H9 (cell line): ENCODE data around the gene ZNF668. TPM values are rescaled to one million over a fixed set of nuclear protein-coding genes. Genes with fewer than 3 reads are reported as not detected.

Source experiments
- DNase-seq: peaks from one replicate; pipeline ENCODE4 v3.0.0-alpha.2; 2017
- H2AFZ ChIP-seq: one replicate; pipeline ENCODE4 v1.6.1; 2013; ENCODE audit warnings: mild to moderate bottlenecking, low read length, control low read depth, moderate library complexity
- H2AK5ac ChIP-seq: 2 replicates; pipeline ENCODE4 v1.6.1; 2013; ENCODE audit warnings: low read length, control low read depth, mixed read lengths; ENCODE audit not compliant: insufficient read length
- H2BK120ac ChIP-seq: one replicate; pipeline ENCODE4 v1.6.1; 2013; ENCODE audit warnings: low read depth, mild to moderate bottlenecking, low read length, control low read depth, inconsistent platforms; ENCODE audit not compliant: poor library complexity, severe bottlenecking
- H2BK12ac ChIP-seq: 2 replicates; pipeline ENCODE4 v1.6.1; 2013; ENCODE audit warnings: low read length, control low read depth, mixed read lengths, low read depth; ENCODE audit not compliant: insufficient read length
- H2BK15ac ChIP-seq: 2 replicates; pipeline ENCODE4 v1.6.1; 2013; ENCODE audit warnings: low read depth, low read length, control low read depth
- H2BK20ac ChIP-seq: one replicate; pipeline ENCODE4 v1.6.1; 2013; ENCODE audit warnings: low read depth, mild to moderate bottlenecking, low read length, control low read depth, inconsistent platforms; ENCODE audit not compliant: poor library complexity, severe bottlenecking
- H2BK5ac ChIP-seq: 2 replicates; pipeline ENCODE4 v1.6.1; 2013; ENCODE audit warnings: low read length, control low read depth, mixed read lengths; ENCODE audit not compliant: insufficient read length
- H3K14ac ChIP-seq: 2 replicates; pipeline ENCODE4 v1.6.1; 2013; ENCODE audit warnings: low read length, control low read depth; ENCODE audit not compliant: insufficient read depth
- H3K18ac ChIP-seq: 2 replicates; pipeline ENCODE4 v1.6.1; 2013; ENCODE audit warnings: low read depth, mild to moderate bottlenecking, mixed read lengths, low read length, control low read depth; ENCODE audit not compliant: insufficient read length
- H3K23ac ChIP-seq: 2 replicates; pipeline ENCODE4 v1.6.1; 2013; ENCODE audit warnings: low read length, control low read depth, mixed read lengths, low read depth; ENCODE audit not compliant: insufficient read length
- H3K23me2 ChIP-seq: 2 replicates; pipeline ENCODE4 v1.6.1; 2013; ENCODE audit warnings: low read depth, mild to moderate bottlenecking, mixed read lengths, low read length, control low read depth; ENCODE audit not compliant: insufficient read length, poor library complexity, severe bottlenecking
- H3K27ac ChIP-seq: 2 replicates; pipeline ENCODE4 v1.5.1; 2013; ENCODE audit warnings: low read length, control low read depth, mixed read lengths, low read depth; ENCODE audit not compliant: insufficient read length
- H3K27me3 ChIP-seq: 2 replicates; pipeline ENCODE4 v1.6.1; 2013; ENCODE audit warnings: low read length, control low read depth, inconsistent platforms; ENCODE audit not compliant: insufficient read depth
- H3K4ac ChIP-seq: 2 replicates; pipeline ENCODE4 v1.6.1; 2013; ENCODE audit warnings: low read depth, mild to moderate bottlenecking, control low read depth, inconsistent platforms, low read length, moderate library complexity
- H3K4me1 ChIP-seq: 2 replicates; pipeline ENCODE4 v1.6.1; 2013; ENCODE audit warnings: low read length, control low read depth, inconsistent platforms; ENCODE audit not compliant: insufficient read depth
- H3K4me2 ChIP-seq: 2 replicates; pipeline ENCODE4 v1.6.1; 2013; ENCODE audit warnings: low read length, control low read depth, mixed read lengths; ENCODE audit not compliant: insufficient read length, insufficient read depth
- H3K56ac ChIP-seq: 2 replicates; pipeline ENCODE4 v1.6.1; 2013; ENCODE audit warnings: low read depth, mild to moderate bottlenecking, mixed read lengths, low read length, control low read depth; ENCODE audit not compliant: insufficient read length
- H3K79me1 ChIP-seq: 2 replicates; pipeline ENCODE4 v1.6.1; 2013; ENCODE audit warnings: low read depth, mild to moderate bottlenecking, moderate library complexity, low read length, control low read depth, inconsistent platforms; ENCODE audit not compliant: insufficient read depth, poor library complexity, severe bottlenecking
- H3K79me2 ChIP-seq: 2 replicates; pipeline ENCODE4 v1.6.1; 2013; ENCODE audit warnings: low read length, control low read depth, inconsistent platforms; ENCODE audit not compliant: insufficient read depth
- H3K9ac ChIP-seq: 2 replicates; pipeline ENCODE4 v1.6.1; 2013; ENCODE audit warnings: low read length, control low read depth, mixed read lengths; ENCODE audit not compliant: insufficient read length; ENCODE audit errors: extremely low read depth
- H3K9me3 ChIP-seq: one replicate; pipeline ENCODE4 v1.6.1; 2013; ENCODE audit warnings: low read depth, low read length, inconsistent platforms; ENCODE audit not compliant: control insufficient read depth
- H3T11ph ChIP-seq: one replicate; pipeline ENCODE4 v1.6.1; 2013; ENCODE audit warnings: mild to moderate bottlenecking, low read length, control low read depth, inconsistent platforms
- H4K20me1 ChIP-seq: one replicate; pipeline ENCODE4 v1.6.1; 2013; ENCODE audit not compliant: control insufficient read depth, insufficient read length, insufficient read depth
- H4K5ac ChIP-seq: 2 replicates; pipeline ENCODE4 v1.6.1; 2013; ENCODE audit warnings: low read depth, mild to moderate bottlenecking, mixed read lengths, low read length, control low read depth; ENCODE audit not compliant: insufficient read length
- H4K8ac ChIP-seq: replicated peaks from 2 replicates; pipeline ENCODE4 v1.6.1; 2013; ENCODE audit warnings: low read length, control low read depth, mixed read lengths, low read depth; ENCODE audit not compliant: insufficient read length
- H4K91ac ChIP-seq: 2 replicates; pipeline ENCODE4 v1.6.1; 2013; ENCODE audit warnings: low read depth, mild to moderate bottlenecking, moderate library complexity, mixed read lengths, low read length, control low read depth; ENCODE audit not compliant: insufficient read length
- H3K27ac Mint-ChIP-seq, 3 experiments: 2 replicates in 2 of 3; 3 replicates in 1 of 3; pipeline ENCODE4 v1.8.0; 2020 to 2021; ENCODE audit warnings: mixed read lengths in 3 of 3, mild to moderate bottlenecking in 1 of 3, moderate library complexity in 1 of 3
- H3K27me3 Mint-ChIP-seq: 2 replicates; pipeline ENCODE4 v1.8.0; 2021; ENCODE audit warnings: low read depth, mild to moderate bottlenecking, moderate library complexity, mixed read lengths
- H3K36me3 Mint-ChIP-seq, 3 experiments: 2 replicates in 2 of 3; 3 replicates in 1 of 3; pipeline ENCODE4 v1.8.0; 2020 to 2021; ENCODE audit warnings: low read depth in 3 of 3, mixed read lengths in 3 of 3; ENCODE audit not compliant: insufficient read depth in 1 of 3
- H3K4me1 Mint-ChIP-seq, 2 experiments: 2 replicates each; pipeline ENCODE4 v1.8.0; 2020; ENCODE audit warnings: mixed read lengths in 2 of 2
- H3K4me3 Mint-ChIP-seq, 2 experiments: 2 replicates in 1 of 2; 3 replicates in 1 of 2; pipeline ENCODE4 v1.8.0; 2020 to 2021; ENCODE audit warnings: mild to moderate bottlenecking in 2 of 2, mixed read lengths in 2 of 2, moderate library complexity in 1 of 2
- H3K9me3 Mint-ChIP-seq, 2 experiments: 2 replicates in 1 of 2; 3 replicates in 1 of 2; pipeline ENCODE4 v1.8.0; 2020; ENCODE audit warnings: mild to moderate bottlenecking in 2 of 2, mixed read lengths in 2 of 2, moderate library complexity in 1 of 2
- CTCF ChIP-seq: fragments of 200-600 bp; sonication (generic); conservative IDR thresholded peaks from 3 replicates; pipeline ENCODE4 v1.8.0; 2021; ENCODE audit warnings: antibody characterized with exemption, mild to moderate bottlenecking
- WGBS: extraction: QIAGEN DNeasy Blood & Tissue Kit; methylation state at CpG from one replicate; pipeline ENCODE4 v1.1.7; 2013; ENCODE audit warnings: missing lambda C conversion rate, low lambda C conversion rate, mixed read lengths; ENCODE audit not compliant: insufficient read length; ENCODE audit errors: extremely low coverage; 5-methylcytosine and 5-hydroxymethylcytosine counted together
- total RNA-seq: library from RNA; stranded (reverse); gene quantifications from 2 replicates; pipeline ENCODE4 v1.2.1, GENCODE V29; 2021

ZNF668 gene
- total RNA-seq, 1 experiment from 2014 or later = 18.6 TPM

GRCh38 chr16:31111881-31112466, 37.9 kb upstream of the ZNF668 start:
- Histone ChIP-seq H4K8ac (no peak overlapping the region), H4K20me1 (no peaks in the 10 kb centered on the region), H3K27ac (no peak overlapping the region), H3K18ac (no peak overlapping the region), H3K14ac (no peak overlapping the region), H2BK15ac (no peak overlapping the region), H3K23ac (no peak overlapping the region), H3K79me2 (peaks cover 1% of the 10 kb centered on the region; the same call in 1 of the 2 replicates), H2BK12ac (no peak overlapping the region), H3K4ac (no peak overlapping the region), H2BK120ac (no peak overlapping the region), H2BK5ac (no peak overlapping the region), H3K4me1 (no peaks in the 10 kb centered on the region), H4K5ac (no peak overlapping the region), H3T11ph (no peak overlapping the region), H3K23me2 (peaks cover 8% of the 10 kb centered on the region), H3K56ac (no peak overlapping the region), H3K27me3 (no peaks in the 10 kb centered on the region; the same call in 1 of the 2 replicates), H3K9me3 (no peaks in the 10 kb centered on the region), H3K79me1 (no peaks in the 10 kb centered on the region), H4K91ac (no peak overlapping the region), H3K9ac (no peak overlapping the region), H2AFZ (no peak overlapping the region), H2BK20ac (no peak overlapping the region), H3K4me2 (no peak overlapping the region), H2AK5ac (no peak overlapping the region)
- peaks cover 9 to 12% of the 10 kb centered on the region in 2 experiments for H3K4me1 Mint-ChIP-seq
- no peak overlapping the region for H3K27ac Mint-ChIP-seq
- no CpG with 5 or more reads among the region's 23 CpGs for WGBS
- peaks cover 19 to 41% (median 33%) of the 10 kb centered on the region in 3 experiments for H3K36me3 Mint-ChIP-seq
- H3K9me3 Mint-ChIP-seq = no peaks in the 10 kb centered on the region
- no peak for DNase-seq
- H3K4me3 Mint-ChIP-seq = no peak overlapping the region
- no peak for TF ChIP-seq CTCF
- H3K27me3 Mint-ChIP-seq = no peaks in the 10 kb centered on the region; the same call in 1 of the 2 replicates
